H9 (cell line): ENCODE results near the gene C6orf47. TPM values are rescaled to one million over a fixed set of nuclear protein-coding genes. Genes with fewer than 3 reads are reported as not detected.
A peak's percentile ranks its signal among the peaks of the same experiment; 100 is the strongest.

Source experiments
- DNase-seq: peaks from one replicate; pipeline ENCODE4 v3.0.0-alpha.2; 2017
- H2AFZ ChIP-seq: one replicate; pipeline ENCODE4 v1.6.1; 2013; ENCODE audit warnings: mild to moderate bottlenecking, low read length, control low read depth, moderate library complexity
- H2AK5ac ChIP-seq: 2 replicates; pipeline ENCODE4 v1.6.1; 2013; ENCODE audit warnings: low read length, control low read depth, mixed read lengths; ENCODE audit not compliant: insufficient read length
- H2BK120ac ChIP-seq: one replicate; pipeline ENCODE4 v1.6.1; 2013; ENCODE audit warnings: low read depth, mild to moderate bottlenecking, low read length, control low read depth, inconsistent platforms; ENCODE audit not compliant: poor library complexity, severe bottlenecking
- H2BK12ac ChIP-seq: 2 replicates; pipeline ENCODE4 v1.6.1; 2013; ENCODE audit warnings: low read length, control low read depth, mixed read lengths, low read depth; ENCODE audit not compliant: insufficient read length
- H2BK15ac ChIP-seq: 2 replicates; pipeline ENCODE4 v1.6.1; 2013; ENCODE audit warnings: low read depth, low read length, control low read depth
- H2BK20ac ChIP-seq: one replicate; pipeline ENCODE4 v1.6.1; 2013; ENCODE audit warnings: low read depth, mild to moderate bottlenecking, low read length, control low read depth, inconsistent platforms; ENCODE audit not compliant: poor library complexity, severe bottlenecking
- H2BK5ac ChIP-seq: 2 replicates; pipeline ENCODE4 v1.6.1; 2013; ENCODE audit warnings: low read length, control low read depth, mixed read lengths; ENCODE audit not compliant: insufficient read length
- H3K14ac ChIP-seq: 2 replicates; pipeline ENCODE4 v1.6.1; 2013; ENCODE audit warnings: low read length, control low read depth; ENCODE audit not compliant: insufficient read depth
- H3K18ac ChIP-seq: 2 replicates; pipeline ENCODE4 v1.6.1; 2013; ENCODE audit warnings: low read depth, mild to moderate bottlenecking, mixed read lengths, low read length, control low read depth; ENCODE audit not compliant: insufficient read length
- H3K23ac ChIP-seq: 2 replicates; pipeline ENCODE4 v1.6.1; 2013; ENCODE audit warnings: low read length, control low read depth, mixed read lengths, low read depth; ENCODE audit not compliant: insufficient read length
- H3K23me2 ChIP-seq: 2 replicates; pipeline ENCODE4 v1.6.1; 2013; ENCODE audit warnings: low read depth, mild to moderate bottlenecking, mixed read lengths, low read length, control low read depth; ENCODE audit not compliant: insufficient read length, poor library complexity, severe bottlenecking
- H3K27ac ChIP-seq: 2 replicates; pipeline ENCODE4 v1.5.1; 2013; ENCODE audit warnings: low read length, control low read depth, mixed read lengths, low read depth; ENCODE audit not compliant: insufficient read length
- H3K27me3 ChIP-seq: 2 replicates; pipeline ENCODE4 v1.6.1; 2013; ENCODE audit warnings: low read length, control low read depth, inconsistent platforms; ENCODE audit not compliant: insufficient read depth
- H3K4ac ChIP-seq: 2 replicates; pipeline ENCODE4 v1.6.1; 2013; ENCODE audit warnings: low read depth, mild to moderate bottlenecking, control low read depth, inconsistent platforms, low read length, moderate library complexity
- H3K4me1 ChIP-seq: 2 replicates; pipeline ENCODE4 v1.6.1; 2013; ENCODE audit warnings: low read length, control low read depth, inconsistent platforms; ENCODE audit not compliant: insufficient read depth
- H3K4me2 ChIP-seq: 2 replicates; pipeline ENCODE4 v1.6.1; 2013; ENCODE audit warnings: low read length, control low read depth, mixed read lengths; ENCODE audit not compliant: insufficient read length, insufficient read depth
- H3K56ac ChIP-seq: 2 replicates; pipeline ENCODE4 v1.6.1; 2013; ENCODE audit warnings: low read depth, mild to moderate bottlenecking, mixed read lengths, low read length, control low read depth; ENCODE audit not compliant: insufficient read length
- H3K79me1 ChIP-seq: 2 replicates; pipeline ENCODE4 v1.6.1; 2013; ENCODE audit warnings: low read depth, mild to moderate bottlenecking, moderate library complexity, low read length, control low read depth, inconsistent platforms; ENCODE audit not compliant: insufficient read depth, poor library complexity, severe bottlenecking
- H3K79me2 ChIP-seq: 2 replicates; pipeline ENCODE4 v1.6.1; 2013; ENCODE audit warnings: low read length, control low read depth, inconsistent platforms; ENCODE audit not compliant: insufficient read depth
- H3K9ac ChIP-seq: 2 replicates; pipeline ENCODE4 v1.6.1; 2013; ENCODE audit warnings: low read length, control low read depth, mixed read lengths; ENCODE audit not compliant: insufficient read length; ENCODE audit errors: extremely low read depth
- H3K9me3 ChIP-seq: one replicate; pipeline ENCODE4 v1.6.1; 2013; ENCODE audit warnings: low read depth, low read length, inconsistent platforms; ENCODE audit not compliant: control insufficient read depth
- H3T11ph ChIP-seq: one replicate; pipeline ENCODE4 v1.6.1; 2013; ENCODE audit warnings: mild to moderate bottlenecking, low read length, control low read depth, inconsistent platforms
- H4K20me1 ChIP-seq: one replicate; pipeline ENCODE4 v1.6.1; 2013; ENCODE audit not compliant: control insufficient read depth, insufficient read length, insufficient read depth
- H4K5ac ChIP-seq: 2 replicates; pipeline ENCODE4 v1.6.1; 2013; ENCODE audit warnings: low read depth, mild to moderate bottlenecking, mixed read lengths, low read length, control low read depth; ENCODE audit not compliant: insufficient read length
- H4K8ac ChIP-seq: replicated peaks from 2 replicates; pipeline ENCODE4 v1.6.1; 2013; ENCODE audit warnings: low read length, control low read depth, mixed read lengths, low read depth; ENCODE audit not compliant: insufficient read length
- H4K91ac ChIP-seq: 2 replicates; pipeline ENCODE4 v1.6.1; 2013; ENCODE audit warnings: low read depth, mild to moderate bottlenecking, moderate library complexity, mixed read lengths, low read length, control low read depth; ENCODE audit not compliant: insufficient read length
- H3K27ac Mint-ChIP-seq, 3 experiments: 2 replicates in 2 of 3; 3 replicates in 1 of 3; pipeline ENCODE4 v1.8.0; 2020 to 2021; ENCODE audit warnings: mixed read lengths in 3 of 3, mild to moderate bottlenecking in 1 of 3, moderate library complexity in 1 of 3
- H3K27me3 Mint-ChIP-seq: 2 replicates; pipeline ENCODE4 v1.8.0; 2021; ENCODE audit warnings: low read depth, mild to moderate bottlenecking, moderate library complexity, mixed read lengths
- H3K36me3 Mint-ChIP-seq, 3 experiments: 2 replicates in 2 of 3; 3 replicates in 1 of 3; pipeline ENCODE4 v1.8.0; 2020 to 2021; ENCODE audit warnings: low read depth in 3 of 3, mixed read lengths in 3 of 3; ENCODE audit not compliant: insufficient read depth in 1 of 3
- H3K4me1 Mint-ChIP-seq, 2 experiments: 2 replicates each; pipeline ENCODE4 v1.8.0; 2020; ENCODE audit warnings: mixed read lengths in 2 of 2
- H3K4me3 Mint-ChIP-seq, 2 experiments: 2 replicates in 1 of 2; 3 replicates in 1 of 2; pipeline ENCODE4 v1.8.0; 2020 to 2021; ENCODE audit warnings: mild to moderate bottlenecking in 2 of 2, mixed read lengths in 2 of 2, moderate library complexity in 1 of 2
- H3K9me3 Mint-ChIP-seq, 2 experiments: 2 replicates in 1 of 2; 3 replicates in 1 of 2; pipeline ENCODE4 v1.8.0; 2020; ENCODE audit warnings: mild to moderate bottlenecking in 2 of 2, mixed read lengths in 2 of 2, moderate library complexity in 1 of 2
- WGBS: extraction: QIAGEN DNeasy Blood & Tissue Kit; methylation state at CpG from one replicate; pipeline ENCODE4 v1.1.7; 2013; ENCODE audit warnings: missing lambda C conversion rate, low lambda C conversion rate, mixed read lengths; ENCODE audit not compliant: insufficient read length; ENCODE audit errors: extremely low coverage; 5-methylcytosine and 5-hydroxymethylcytosine counted together
- total RNA-seq: library from RNA; stranded (reverse); gene quantifications from 2 replicates; pipeline ENCODE4 v1.2.1, GENCODE V29; 2021
- TF ChIP-seq, protein P1 (sequence below): fragments of 200-600 bp; sonication (generic); conservative IDR thresholded peaks from 3 replicates; pipeline ENCODE4 v1.8.0; 2021; ENCODE audit warnings: antibody characterized with exemption, mild to moderate bottlenecking

Gene C6orf47
- total RNA-seq, 1 experiment from 2014 or later = 19.0 TPM

DNA sequence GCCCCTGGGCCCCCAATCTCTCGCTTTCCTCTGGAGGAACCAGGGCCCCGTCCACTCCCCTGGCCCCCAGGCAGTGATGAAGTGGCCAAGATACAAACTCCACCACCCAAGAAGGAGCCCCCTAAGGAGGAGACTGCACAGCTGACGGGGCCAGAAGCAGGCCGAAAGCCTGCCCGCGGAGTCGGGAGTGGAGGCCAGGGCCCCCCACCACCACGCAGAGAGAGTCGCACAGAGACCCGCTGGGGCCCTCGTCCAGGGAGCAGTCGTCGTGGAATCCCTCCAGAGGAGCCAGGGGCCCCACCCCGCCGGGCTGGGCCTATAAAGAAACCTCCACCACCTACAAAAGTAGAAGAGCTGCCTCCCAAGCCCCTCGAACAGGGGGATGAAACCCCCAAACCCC lies 29.4 kb downstream of the C6orf47 start:
- H4K91ac ChIP-seq = no peak overlapping the region
- no peak overlapping the region for H2BK15ac ChIP-seq
- H2BK5ac ChIP-seq = no peak overlapping the region
- no peaks in the 10 kb centered on the region; the same call in 1 of the 2 replicates for H3K27me3 Mint-ChIP-seq
- H3K79me2 ChIP-seq = no peaks in the 10 kb centered on the region
- H4K5ac ChIP-seq = no peak overlapping the region
- no peak overlapping the region for H3T11ph ChIP-seq
- WGBS = no CpG with 5 or more reads among the region's 16 CpGs
- H4K8ac ChIP-seq = no peak overlapping the region
- peaks cover 0 to 3% of the 10 kb centered on the region in 2 experiments; a peak in 1 of 4 replicates for H3K4me1 Mint-ChIP-seq
- H3K9me3 ChIP-seq = no peaks in the 10 kb centered on the region
- no peak for DNase-seq
- no peak overlapping the region for H3K23ac ChIP-seq
- H3K23me2 ChIP-seq = no peaks in the 10 kb centered on the region
- TF ChIP-seq, protein P1, sequence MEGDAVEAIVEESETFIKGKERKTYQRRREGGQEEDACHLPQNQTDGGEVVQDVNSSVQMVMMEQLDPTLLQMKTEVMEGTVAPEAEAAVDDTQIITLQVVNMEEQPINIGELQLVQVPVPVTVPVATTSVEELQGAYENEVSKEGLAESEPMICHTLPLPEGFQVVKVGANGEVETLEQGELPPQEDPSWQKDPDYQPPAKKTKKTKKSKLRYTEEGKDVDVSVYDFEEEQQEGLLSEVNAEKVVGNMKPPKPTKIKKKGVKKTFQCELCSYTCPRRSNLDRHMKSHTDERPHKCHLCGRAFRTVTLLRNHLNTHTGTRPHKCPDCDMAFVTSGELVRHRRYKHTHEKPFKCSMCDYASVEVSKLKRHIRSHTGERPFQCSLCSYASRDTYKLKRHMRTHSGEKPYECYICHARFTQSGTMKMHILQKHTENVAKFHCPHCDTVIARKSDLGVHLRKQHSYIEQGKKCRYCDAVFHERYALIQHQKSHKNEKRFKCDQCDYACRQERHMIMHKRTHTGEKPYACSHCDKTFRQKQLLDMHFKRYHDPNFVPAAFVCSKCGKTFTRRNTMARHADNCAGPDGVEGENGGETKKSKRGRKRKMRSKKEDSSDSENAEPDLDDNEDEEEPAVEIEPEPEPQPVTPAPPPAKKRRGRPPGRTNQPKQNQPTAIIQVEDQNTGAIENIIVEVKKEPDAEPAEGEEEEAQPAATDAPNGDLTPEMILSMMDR = no peak
- peak overlapping the region in 1 of 3 experiments; percentile 56; a peak in 2 of 7 replicates for H3K27ac Mint-ChIP-seq
- no peak overlapping the region for H3K4me2 ChIP-seq
- no peaks in the 10 kb centered on the region for H3K27me3 ChIP-seq
- H2AFZ ChIP-seq = no peak overlapping the region
- H3K4me1 ChIP-seq = no peaks in the 10 kb centered on the region
- H2BK20ac ChIP-seq = no peak overlapping the region
- no peaks in the 10 kb centered on the region for H4K20me1 ChIP-seq
- no peak overlapping the region for H2BK12ac ChIP-seq
- H2BK120ac ChIP-seq = no peak overlapping the region
- H3K4me3 Mint-ChIP-seq = no peak overlapping the region
- H3K9ac ChIP-seq = no peak overlapping the region
- H2AK5ac ChIP-seq = no peak overlapping the region
- H3K9me3 Mint-ChIP-seq = no peaks in the 10 kb centered on the region
- no peak overlapping the region for H3K14ac ChIP-seq
- H3K18ac ChIP-seq = no peak overlapping the region
- no peak overlapping the region for H3K4ac ChIP-seq
- peaks cover 82 to 100% (median 100%) of the 10 kb centered on the region in 3 experiments for H3K36me3 Mint-ChIP-seq
- H3K56ac ChIP-seq = no peak overlapping the region
- peaks cover 3% of the 10 kb centered on the region for H3K79me1 ChIP-seq
- no peak overlapping the region for H3K27ac ChIP-seq
